A549 (cell line): ENCODE measurements around the gene GLRA2.

ENCODE experiments used
- EHMT2 ChIP-seq: fragments of 200-600 bp; sonication (generic); IDR thresholded peaks from 2 replicates; pipeline ENCODE4 v1.6.1; 2016; ENCODE audit warnings: antibody characterized with exemption, low read depth, mild to moderate bottlenecking, moderate library complexity
- NR3C1 ChIP-seq: fragments of >200 bp; sonication (Bioruptor Twin); formaldehyde crosslinking; IDR thresholded peaks from 3 replicates; pipeline ENCODE4 v1.6.1; 2017
- POLR2A ChIP-seq: IDR thresholded peaks from 2 replicates; pipeline ENCODE4 v1.6.1; 2012; ENCODE audit warnings: mild to moderate bottlenecking, low read length
- RAD21 ChIP-seq, 2 experiments: fragments of >200 bp in 1 of 2; sonication (Bioruptor Twin) in 1 of 2; formaldehyde crosslinking in 1 of 2; IDR thresholded peaks in 1 of 2; conservative IDR thresholded peaks in 1 of 2; 2 replicates in 1 of 2; 3 replicates in 1 of 2; pipeline ENCODE4 v1.6.1; 2012 to 2018; ENCODE audit warnings: inconsistent platforms in 1 of 2
- RNF2 ChIP-seq: fragments of 200-600 bp; sonication (generic); IDR thresholded peaks from 2 replicates; pipeline ENCODE4 v1.6.1; 2016; ENCODE audit warnings: low read depth, mild to moderate bottlenecking, antibody characterized with exemption, moderate library complexity, borderline replicate concordance
- TF ChIP-seq, protein P1 (sequence below): fragments of >200 bp; sonication (Bioruptor Twin); formaldehyde crosslinking; IDR thresholded peaks from 3 replicates; pipeline ENCODE4 v1.5.1; 2016

DNA sequence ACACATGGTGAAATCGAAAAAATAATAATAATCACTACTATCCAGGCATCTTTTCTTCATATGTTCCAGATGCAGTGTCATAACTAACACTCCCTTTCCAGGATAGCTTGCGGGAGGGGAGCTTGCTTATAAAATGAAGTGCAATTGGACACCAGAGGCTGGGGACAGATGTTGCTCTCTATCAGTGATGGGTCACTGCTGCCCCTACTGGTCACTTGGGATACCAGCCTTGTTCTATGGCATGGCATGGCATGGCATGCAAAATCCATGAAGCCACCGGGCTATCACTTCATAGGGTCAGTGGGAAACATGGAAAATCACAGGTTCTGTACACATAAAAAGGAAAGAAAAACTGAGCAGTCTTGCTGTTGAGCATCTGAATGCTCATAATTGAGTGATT lies 168.1 kb downstream of the GLRA2 start:
- TF ChIP-seq, protein P1, sequence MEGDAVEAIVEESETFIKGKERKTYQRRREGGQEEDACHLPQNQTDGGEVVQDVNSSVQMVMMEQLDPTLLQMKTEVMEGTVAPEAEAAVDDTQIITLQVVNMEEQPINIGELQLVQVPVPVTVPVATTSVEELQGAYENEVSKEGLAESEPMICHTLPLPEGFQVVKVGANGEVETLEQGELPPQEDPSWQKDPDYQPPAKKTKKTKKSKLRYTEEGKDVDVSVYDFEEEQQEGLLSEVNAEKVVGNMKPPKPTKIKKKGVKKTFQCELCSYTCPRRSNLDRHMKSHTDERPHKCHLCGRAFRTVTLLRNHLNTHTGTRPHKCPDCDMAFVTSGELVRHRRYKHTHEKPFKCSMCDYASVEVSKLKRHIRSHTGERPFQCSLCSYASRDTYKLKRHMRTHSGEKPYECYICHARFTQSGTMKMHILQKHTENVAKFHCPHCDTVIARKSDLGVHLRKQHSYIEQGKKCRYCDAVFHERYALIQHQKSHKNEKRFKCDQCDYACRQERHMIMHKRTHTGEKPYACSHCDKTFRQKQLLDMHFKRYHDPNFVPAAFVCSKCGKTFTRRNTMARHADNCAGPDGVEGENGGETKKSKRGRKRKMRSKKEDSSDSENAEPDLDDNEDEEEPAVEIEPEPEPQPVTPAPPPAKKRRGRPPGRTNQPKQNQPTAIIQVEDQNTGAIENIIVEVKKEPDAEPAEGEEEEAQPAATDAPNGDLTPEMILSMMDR = peak; percentile 40
- no peak for TF ChIP-seq NR3C1
- no peak for TF ChIP-seq POLR2A
- TF ChIP-seq EHMT2 = no peak
- peak; percentile 51 to 61; a peak in 4 of 5 replicates for TF ChIP-seq RAD21 (conservative IDR thresholded peaks at IDR 0.05 in 1 of 2, IDR thresholded peaks at IDR 0.05 in 1 of 2)
- no peak for TF ChIP-seq RNF2
